GM18517 (cell line): ENCODE measurements around the gene IFITM5.

ENCODE experiments used
- ATAC-seq: cut with Tn5 transposase; IDR thresholded peaks from one replicate; pipeline ENCODE4 v1.9.1; 2021; ENCODE audit warnings: mild to moderate bottlenecking, moderate library complexity; ENCODE audit not compliant: unreplicated experiment

IFITM5 gene

DNA sequence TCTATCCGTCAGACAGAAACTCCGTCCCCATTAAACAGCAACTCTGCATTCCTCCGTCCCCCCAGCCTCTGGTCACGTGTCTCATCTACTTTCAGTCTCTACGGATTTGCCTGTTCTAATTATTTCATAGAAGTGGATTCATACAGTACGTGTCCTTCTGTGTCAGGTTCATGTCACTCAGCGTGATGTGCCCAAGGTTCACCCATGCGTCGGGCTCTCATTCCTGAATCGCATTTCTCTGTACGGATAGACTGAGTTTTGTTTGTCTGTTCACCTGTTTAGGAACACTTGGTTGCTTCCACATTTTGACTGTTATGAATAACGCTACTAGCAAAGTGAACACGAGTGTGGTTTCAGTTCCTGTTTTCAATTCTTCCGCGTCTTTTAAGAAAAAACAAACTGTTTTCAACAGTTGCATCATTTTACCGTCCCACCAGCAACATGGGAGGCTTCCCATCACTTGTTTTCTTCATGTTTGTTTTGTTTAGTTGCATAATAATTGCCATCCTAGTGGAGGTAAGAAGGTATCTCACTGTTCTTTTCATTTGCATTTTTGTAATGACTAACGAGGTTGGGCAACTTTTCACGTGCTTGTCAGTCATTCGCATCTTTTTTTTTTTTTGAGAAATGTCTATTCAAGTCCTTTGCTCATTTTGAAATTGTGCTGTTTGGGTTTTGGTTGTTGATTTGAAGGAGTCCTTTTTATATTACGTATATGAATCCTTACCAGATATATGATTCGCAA is 30.0 kb downstream of the IFITM5 start:
- peak; percentile 75 for ATAC-seq

DNA sequence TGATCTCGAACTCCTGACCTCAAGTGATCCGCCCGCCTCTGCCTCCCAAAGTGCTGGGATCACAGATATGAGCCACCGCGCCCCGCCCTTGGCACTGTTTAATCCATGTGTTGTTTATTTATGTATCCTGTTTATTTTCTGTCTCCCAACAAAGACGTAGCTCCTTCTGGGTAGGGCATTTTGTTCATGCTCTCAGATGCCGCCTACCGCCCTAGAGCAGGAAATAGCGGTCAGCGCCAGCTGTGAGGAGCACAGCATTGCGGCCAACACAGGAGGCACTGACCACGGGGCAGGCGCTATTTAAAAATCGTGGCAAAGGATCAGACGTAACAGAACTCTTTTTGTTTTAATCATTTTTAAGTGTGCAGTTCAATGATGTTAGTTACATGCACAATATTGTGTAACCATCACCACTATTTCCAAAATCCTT is 30.6 kb downstream of the IFITM5 start:
- peak; percentile 50 for ATAC-seq

DNA sequence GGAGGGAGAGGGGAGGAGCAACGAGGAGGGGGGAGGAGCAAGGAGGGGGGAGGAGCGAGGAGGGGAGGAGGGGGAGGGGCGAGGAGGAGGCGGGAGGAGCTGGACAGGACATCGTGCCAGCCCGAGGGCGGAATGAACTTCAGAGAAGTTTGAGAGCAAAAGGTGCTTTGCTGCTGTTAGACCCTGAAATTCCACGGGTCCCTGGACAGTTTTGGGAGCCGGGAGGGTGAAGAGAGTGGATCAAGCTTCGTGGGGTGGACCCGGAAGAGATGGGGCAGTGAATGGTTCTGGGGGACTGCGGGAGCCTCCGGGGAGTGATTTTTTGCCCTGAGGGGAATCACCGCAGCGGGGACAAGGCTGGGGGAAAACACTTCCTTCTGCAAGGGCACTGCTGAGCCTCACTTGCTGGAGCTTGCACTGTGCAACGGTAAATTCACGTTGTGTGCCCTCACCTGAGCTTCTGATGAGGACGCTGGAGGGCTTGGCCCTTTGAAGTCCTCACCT is 31.8 kb downstream of the IFITM5 start:
- ATAC-seq: no peak

DNA sequence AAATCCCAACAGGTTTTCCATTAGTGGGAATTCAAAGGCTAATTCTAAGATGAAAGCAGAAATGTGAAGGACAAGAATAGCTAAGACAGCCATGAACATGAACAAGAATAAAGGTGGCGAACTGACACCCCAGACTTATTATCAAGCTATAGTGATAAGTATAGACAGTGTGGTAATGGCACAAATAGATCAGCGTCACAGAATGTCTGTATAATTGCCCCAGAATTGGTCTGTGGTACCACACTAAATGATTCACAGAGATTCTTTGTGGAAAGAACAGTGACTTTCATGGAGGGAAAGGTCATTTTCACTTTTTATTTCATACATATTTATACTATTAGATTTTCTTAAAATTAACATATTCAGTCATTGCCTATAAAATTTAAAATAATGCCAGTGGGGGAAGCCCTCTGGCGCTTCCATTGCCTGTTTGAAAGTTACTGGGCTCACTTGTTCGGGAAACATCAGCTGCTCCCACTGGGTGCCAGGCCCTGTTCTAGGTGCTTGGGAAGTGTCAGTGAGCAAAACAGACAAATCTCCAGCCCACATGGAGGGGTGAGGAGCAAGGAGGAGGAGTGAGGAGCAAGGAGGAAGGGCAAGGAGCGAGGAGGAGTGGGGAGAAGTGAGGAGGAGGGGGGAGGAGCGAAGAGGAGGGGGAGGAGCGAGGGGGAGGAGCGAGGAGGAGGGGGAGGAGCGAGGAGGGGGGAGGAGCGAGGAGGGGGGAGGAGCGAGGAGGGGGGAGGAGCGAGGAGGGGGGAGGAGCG is 32.5 kb downstream of the IFITM5 start:
- no peak for ATAC-seq

DNA sequence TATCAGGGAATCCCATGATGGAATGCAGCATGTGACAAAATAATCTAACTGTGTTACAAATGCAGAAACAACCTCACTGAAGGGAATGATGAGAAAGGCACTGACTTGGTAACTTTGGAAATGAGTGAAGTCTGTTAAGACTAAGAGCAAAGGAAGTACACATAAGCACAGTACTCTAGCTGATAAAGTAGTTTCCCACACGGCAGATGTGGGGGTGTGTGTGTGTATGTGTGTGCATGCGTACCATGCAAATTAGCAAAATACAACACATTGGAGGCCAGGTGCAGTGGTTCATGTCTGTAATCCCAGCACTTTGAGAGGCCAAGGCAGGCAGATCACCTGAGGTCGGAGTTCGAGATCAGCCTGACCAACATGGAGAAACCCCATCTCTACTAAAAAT is 37.7 kb downstream of the IFITM5 start:
- ATAC-seq: no peak

DNA sequence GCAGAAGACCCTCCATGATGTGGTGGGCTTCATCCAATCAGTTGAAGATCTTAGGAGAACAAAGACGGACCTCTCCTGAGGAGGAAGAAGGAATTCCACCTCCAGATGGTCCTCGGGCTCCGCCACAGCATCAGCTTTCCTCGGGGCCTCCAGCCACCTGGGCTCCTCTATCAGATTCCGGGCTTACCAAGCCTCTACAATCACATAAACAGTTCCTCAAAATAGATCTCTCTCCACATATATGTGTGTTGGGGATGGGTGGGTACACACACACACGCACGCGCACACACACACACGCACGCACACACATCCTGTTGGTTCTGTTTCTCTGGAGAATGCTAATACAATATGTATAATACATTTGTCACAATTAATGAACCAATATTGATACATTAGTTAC is 39.9 kb downstream of the IFITM5 start:
- no peak for ATAC-seq

DNA sequence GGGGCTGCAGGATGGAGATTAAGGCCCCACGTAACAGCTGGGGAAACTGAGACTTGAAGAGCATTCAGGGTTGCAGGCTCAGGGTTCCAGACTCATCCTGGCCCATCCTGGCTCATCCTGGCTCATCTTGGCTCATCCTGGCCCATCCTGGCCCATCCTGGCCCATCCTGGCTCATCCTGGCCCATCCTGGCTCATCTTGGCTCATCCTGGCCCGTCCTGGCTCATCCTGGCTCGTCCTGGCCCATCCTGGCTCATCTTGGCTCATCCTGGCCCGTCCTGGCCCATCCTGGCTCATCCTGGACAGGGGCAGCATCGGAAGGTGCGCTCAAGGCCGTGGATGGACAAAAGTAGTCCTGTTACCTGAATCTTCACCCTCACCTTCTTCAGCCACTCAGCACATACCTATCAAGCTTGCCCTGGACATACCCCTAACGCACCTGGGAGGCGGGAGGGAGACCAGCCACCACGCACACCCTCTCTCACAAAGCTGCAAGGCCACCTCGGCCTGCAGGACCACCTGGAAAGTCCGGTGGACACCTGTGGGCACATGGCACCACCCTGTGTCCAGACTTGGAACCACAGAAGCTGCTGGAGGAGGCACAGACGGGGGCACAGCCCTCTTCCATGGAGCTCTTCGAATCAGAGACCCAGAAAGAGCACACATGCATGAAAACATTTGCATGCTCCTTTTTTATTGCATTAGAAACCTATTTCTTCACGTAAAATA is 41.4 kb downstream of the IFITM5 start:
- no peak for ATAC-seq

DNA sequence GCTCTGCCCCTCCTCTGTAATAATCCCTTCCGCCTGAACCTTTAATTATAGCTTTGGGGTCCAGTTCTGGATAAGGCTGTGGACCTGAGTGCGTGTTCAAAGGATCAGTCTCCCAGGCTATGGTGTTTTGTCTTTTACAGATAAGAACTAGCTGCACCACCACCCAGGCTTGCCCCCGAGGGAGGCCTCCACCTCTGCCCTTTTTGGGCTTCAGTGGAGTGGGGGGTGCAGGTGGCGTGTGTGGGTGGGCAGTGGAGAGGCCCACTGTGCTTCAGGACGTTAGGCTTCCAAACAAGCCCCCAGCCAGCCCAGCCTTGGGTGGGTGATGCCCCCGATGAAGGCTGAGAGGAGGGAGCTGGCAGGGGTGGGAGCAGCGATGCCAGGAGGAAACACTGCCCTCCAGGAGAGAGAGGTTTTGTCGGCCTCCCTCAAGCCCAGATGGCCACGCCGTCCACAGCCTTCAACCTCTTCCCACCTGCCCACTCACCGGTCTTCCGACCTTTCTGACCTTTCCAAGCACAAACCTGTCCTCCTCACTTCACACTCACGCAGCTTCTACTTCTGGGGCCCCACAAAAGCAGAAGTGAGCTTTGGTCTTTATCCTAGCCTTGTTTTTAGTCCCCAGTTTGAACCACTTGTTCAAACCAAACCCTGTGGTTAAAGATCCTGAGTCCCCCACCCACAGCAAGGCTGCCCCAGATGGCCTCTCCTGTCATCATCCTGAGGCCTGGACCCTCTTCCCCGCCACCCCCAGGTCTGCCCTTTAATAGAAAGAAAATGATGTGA is 42.2 kb downstream of the IFITM5 start:
- no peak for ATAC-seq

DNA sequence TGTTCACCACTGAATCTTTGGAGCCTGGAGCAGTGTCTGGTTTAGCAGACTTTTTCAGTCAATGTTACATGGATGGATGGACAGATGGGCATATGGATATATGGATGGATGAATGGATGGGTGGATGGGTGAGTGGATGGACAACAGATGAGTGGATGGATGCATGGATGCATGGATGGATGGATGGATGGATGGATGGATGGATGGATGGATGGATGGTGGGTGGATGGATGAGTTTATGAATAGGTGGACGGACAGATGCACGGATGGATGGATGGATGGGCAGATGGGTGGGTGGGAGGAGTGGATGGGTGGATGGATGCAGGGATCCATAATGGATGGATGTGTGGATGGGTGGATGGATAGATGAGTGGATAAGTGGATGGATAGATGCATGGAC is 43.5 kb downstream of the IFITM5 start:
- no peak for ATAC-seq

DNA sequence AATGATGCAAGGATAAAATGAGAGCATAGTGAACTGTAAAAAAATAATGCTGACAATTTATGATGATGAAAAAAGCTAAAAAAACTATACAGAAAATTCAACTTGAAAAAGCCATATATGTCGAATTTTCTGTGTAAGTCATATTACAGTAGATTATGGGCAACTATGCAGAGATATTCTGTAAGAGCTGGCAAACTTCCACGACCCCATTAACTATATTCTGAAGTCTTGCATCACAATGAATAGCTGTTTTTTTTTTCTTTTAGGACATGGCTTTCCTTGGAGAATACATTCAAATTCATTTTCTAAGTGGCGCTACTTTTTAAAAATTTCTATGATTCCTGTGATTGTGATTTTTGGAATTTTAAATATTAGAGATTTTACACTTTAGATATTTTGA is 44.1 kb downstream of the IFITM5 start:
- ATAC-seq: no peak

DNA sequence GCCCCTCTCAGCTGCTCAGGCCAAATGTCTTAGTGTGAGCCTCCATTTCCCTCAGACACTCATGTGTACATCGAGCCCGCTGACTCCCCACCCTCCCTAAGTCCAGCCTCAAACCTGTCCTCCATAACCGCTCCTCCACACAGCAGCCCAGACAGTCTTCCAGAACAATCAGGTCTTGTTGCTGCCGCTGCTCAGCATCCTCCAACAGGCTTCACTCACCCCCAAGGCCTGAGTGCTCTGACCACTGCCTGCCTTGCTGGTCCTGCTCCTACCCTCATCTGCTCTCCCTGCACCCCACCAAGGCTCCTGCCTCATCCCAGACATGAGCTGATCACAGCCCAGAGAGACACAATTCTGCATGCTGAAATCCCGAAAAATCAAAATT is 45.4 kb downstream of the IFITM5 start:
- ATAC-seq: no peak

DNA sequence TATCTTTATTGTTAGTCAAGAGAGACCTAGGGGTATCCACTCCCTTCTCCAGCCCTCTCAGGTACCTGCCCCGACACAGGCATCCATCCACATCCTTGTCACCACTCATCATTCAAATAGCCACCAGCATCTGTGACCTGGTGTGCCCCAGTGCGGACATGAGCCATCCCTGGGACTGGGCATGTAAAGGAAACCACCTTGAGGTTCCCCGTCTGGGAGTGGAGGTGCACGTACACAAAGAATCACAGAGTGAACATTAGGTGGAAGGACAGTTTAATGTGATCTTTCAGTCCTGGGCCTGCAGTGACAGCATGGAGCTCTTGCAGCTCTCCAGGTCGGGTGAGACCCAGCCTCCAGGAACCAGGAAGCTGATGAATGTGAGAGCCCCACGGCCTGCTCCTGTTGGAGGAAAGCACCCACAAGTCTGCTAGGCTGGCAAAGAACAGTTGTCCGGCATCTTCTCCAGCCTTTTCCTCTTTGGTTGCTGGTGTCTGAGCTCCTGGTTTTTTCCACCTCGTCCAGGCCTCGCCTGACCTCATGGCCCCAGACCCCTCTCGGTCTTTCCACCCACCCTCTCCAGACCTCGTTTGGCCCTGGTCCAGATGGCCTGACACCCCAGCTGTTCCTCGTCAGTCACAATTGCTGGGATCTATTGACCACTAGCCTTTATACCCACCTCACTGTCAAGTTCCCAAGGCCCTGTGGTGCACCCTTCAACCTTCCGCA is 46.0 kb downstream of the IFITM5 start:
- no peak for ATAC-seq

DNA sequence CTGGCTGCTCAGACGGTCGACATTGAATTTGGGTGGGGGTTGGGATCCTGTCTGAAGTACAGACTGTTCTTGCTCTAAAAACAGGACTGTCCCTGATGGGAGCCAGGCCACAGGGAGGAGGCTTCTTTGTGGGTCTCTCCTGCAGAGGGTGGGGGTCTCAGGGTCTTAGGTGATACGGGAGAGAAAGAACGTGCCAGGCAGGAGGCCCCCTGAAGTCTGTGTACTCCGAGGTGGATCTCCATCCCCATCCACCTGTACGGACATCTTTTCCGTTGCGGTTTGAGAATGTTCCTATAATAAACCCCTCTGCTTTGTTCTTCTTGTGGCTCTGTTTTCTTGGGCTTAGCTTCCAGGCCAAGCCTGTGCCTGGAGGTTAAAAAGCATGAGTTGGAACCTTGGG is 46.7 kb downstream of the IFITM5 start:
- ATAC-seq: no peak

DNA sequence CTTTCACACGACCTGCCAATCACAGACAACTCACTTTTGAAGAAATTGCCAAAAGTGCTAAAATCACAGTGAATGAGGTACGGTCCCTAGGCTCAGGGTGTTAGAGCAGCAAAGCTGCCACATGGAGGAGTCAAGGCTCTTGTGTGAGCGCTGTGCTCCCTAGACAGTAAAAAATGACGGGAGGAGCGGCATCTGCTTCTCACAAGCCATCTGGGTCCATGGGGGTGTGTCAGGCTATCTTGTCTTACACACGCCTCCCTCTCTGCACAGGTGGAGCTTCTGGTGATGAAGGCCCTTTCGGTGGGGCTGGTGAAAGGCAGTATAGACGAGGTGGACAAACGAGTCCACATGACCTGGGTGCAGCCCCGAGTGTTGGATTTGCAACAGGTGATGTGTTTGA is 47.8 kb downstream of the IFITM5 start:
- ATAC-seq: no peak

DNA sequence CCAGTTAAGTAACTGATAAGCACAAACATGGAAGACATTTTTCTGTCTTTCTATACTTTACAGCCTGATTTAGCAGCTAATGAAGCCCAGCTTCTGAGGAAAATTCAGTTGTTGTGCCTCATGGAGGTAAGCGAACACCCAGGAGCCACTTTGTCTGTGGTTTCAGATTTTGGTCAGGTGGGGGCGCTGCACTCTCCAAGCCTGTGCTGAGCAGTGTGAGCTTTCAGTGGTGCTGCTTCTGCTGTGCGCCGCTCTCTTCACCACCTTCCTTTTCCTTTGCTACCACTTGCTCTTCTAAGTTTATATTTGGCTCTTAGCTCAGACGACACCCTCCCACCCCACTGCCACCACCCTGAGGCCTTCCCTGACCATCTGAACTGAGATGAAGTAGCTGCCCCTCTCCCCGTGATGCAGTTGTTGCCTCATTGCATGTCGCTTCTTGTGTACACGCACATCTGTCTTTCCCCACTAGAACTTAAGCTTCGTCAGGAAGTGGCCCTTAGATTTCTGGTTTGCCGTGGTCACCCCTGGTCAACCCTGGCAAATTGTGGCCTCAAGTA is 48.5 kb downstream of the IFITM5 start:
- ATAC-seq: no peak

DNA sequence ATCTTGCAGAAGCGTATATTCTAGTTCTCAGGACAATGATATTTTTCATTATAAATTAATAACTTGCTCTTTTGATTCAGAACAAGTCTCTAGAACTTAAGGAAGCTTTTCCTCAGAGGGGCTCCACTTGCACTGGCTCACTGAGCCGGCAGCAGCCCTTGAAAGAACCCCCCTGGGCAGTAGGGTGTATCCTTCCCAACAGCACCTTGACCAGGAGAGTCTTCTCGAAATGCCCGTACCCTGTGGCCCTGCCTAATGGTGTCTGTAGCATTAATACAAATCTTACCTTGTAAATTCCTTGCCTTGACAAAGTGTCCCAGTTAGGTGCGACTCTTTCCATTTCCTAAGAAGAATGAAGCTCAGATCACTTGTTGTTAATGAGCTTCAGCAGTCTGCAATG is 49.1 kb downstream of the IFITM5 start:
- ATAC-seq: no peak

DNA sequence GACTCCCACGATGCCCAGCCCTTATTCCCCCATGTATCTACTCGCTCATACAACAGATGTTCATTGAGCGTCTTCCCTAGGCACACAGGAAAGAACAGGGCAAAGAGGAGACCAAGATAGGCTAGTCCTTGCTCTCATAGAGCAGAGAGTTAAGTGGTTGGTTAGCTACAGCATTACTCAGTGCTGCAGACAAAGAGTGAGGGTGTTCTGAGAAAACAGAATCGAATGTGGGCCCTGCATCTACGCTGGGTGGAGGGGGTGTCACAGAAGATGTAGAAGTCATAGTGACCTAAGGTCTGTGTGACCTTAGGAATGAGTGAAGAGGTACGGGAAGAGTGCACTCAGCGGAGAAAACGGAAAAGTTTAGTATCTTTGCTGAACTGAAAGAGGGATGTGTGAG is 50.3 kb downstream of the IFITM5 start:
- no peak for ATAC-seq
